ENCODE measurements around the gene SELP. TPM values are rescaled to one million over a fixed set of nuclear protein-coding genes. Genes with fewer than 3 reads are reported as not detected.

Gene SELP
- total and polyA plus RNA-seq, 8 donors, result 0.58 to 17.9 (median 2.5) TPM

GRCh38 chr1:169588785-169589485, 41.0 kb downstream of the SELP start:
- Histone ChIP-seq H3K9me3 (no peaks in the 10 kb centered on the region), H3K4me3 (no peak overlapping the region), H3K27ac (no peak overlapping the region), H3K36me3 (no peaks in the 10 kb centered on the region), H3K27me3 (peaks cover 0 to 5% (median 0%) of the 10 kb centered on the region in 3 donors), H3K4me1 (peaks cover 8 to 14% (median 10%) of the 10 kb centered on the region in 4 donors)
- WGBS, 5 donors, result 73 to 81% (median 76%) methylated on average over 4 of the region's 4 CpGs
- intact Hi-C loops (cut with DNase I; ENCODE audit: low total_unique reads), result no loop called here
- no peak for DNase-seq
- TF ChIP-seq POLR2A (IDR thresholded peaks at IDR 0.05), result no peak
- no peak for TF ChIP-seq CTCF (IDR thresholded peaks at IDR 0.05)
- no peak for TF ChIP-seq EP300 (IDR thresholded peaks at IDR 0.05)
- TF ChIP-seq POLR2AphosphoS5 (IDR thresholded peaks at IDR 0.05), result no peak

GRCh38 chr1:169588112-169588511, 41.8 kb downstream of the SELP start:
- Histone ChIP-seq H3K4me1 (peaks cover 8 to 14% (median 10%) of the 10 kb centered on the region in 4 donors), H3K36me3 (no peaks in the 10 kb centered on the region), H3K27me3 (peaks cover 0 to 8% (median 0%) of the 10 kb centered on the region in 3 donors), H3K9me3 (no peaks in the 10 kb centered on the region), H3K27ac (no peak overlapping the region), H3K4me3 (no peak overlapping the region)
- TF ChIP-seq POLR2AphosphoS5 (IDR thresholded peaks at IDR 0.05) (no peak), POLR2A (IDR thresholded peaks at IDR 0.05) (no peak), EP300 (IDR thresholded peaks at IDR 0.05) (no peak), CTCF (IDR thresholded peaks at IDR 0.05) (no peak)
- no peak for DNase-seq
- 5 to 20% (median 12%) methylated on average over 1 of the region's 1 CpG for WGBS, 5 donors
- intact Hi-C loops (cut with DNase I; ENCODE audit: low total_unique reads), result no loop called here

GRCh38 chr1:169586395-169587255, 43.3 kb downstream of the SELP start, which contains the start of gene F5:
F5 (minus strand) TSS chr1:169586481; CDS start chr1:169586386, 95 bp downstream.
- intact Hi-C loops (cut with DNase I; ENCODE audit: low total_unique reads), result no loop called here
- 13 to 24% (median 22%) methylated on average over 15 of the region's 15 CpGs for WGBS, 5 donors

More at GRCh38 chr1:169586395-169587255, 43.3 kb downstream of the SELP start, which contains the start of gene F5:
- no peaks in the 10 kb centered on the region for H3K9me3 ChIP-seq
- peak within 1 kb of the TSS; percentile 3 to 27 (median 15) for H3K4me3 ChIP-seq
- peak; percentile 82 to 91 for DNase-seq
- H3K27me3 ChIP-seq, result peaks cover 0 to 11% (median 0%) of the 10 kb centered on the region in 3 donors
- peak within 1 kb of the TSS in 2 of 5 donors; percentile 5 to 41 for H3K27ac ChIP-seq
- TF ChIP-seq EP300 (IDR thresholded peaks at IDR 0.05), result no peak
- TF ChIP-seq CTCF (IDR thresholded peaks at IDR 0.05), result peak in 4 of 7 experiments; percentile 20 to 44 (median 28)
- TF ChIP-seq POLR2AphosphoS5 (IDR thresholded peaks at IDR 0.05), result peak in 2 of 3 donors; percentile 27 to 29
- no peak for TF ChIP-seq POLR2A (IDR thresholded peaks at IDR 0.05)
- no peaks in the 10 kb centered on the region for H3K36me3 ChIP-seq
- peaks cover 8 to 14% (median 10%) of the 10 kb centered on the region in 4 donors for H3K4me1 ChIP-seq

Data from stomach (tissue), 9 donors.